Skin epidermis (tissue), 12 donors: Measurements from ENCODE around the gene RHBDF1.

Experiments used
- H3K27ac ChIP-seq, 21 experiments: fragments of 200-600 bp; sonication (generic) in 11 of 21; one replicate each; pipeline ENCODE4 v1.5.0; 2020; ENCODE audit warnings: mild to moderate bottlenecking in 3 of 21, inconsistent platforms in 2 of 21, moderate library complexity in 2 of 21
- H3K4me3 ChIP-seq, 7 experiments: fragments of 200-600 bp; sonication (generic) in 2 of 7; one replicate each; pipeline ENCODE4 v1.5.0; 2020; ENCODE audit warnings: inconsistent platforms in 2 of 7, mild to moderate bottlenecking in 2 of 7, moderate library complexity in 1 of 7

RHBDF1 gene

GRCh38 chr16:72561-73548, at the start of gene RHBDF1:
TSS of gene RHBDF1 (minus strand) at chr16:72631. CDS start at chr16:65015, 7,616 bp downstream.
- Histone ChIP-seq H3K27ac (peak within 1 kb of the TSS; percentile 73 to 97 (median 92)), H3K4me3 (peak within 1 kb of the TSS; percentile 51 to 78 (median 68))

GRCh38 chr16:120756-121155, 48.3 kb upstream of the RHBDF1 start:
- Histone ChIP-seq H3K4me3 (no peak overlapping the region), H3K27ac (no peak overlapping the region)

- H3K27ac ChIP-seq, result no peak overlapping the region
- no peak overlapping the region for H3K4me3 ChIP-seq
Measured at GRCh38 chr16:119835-120491, 47.5 kb upstream of the RHBDF1 start.

GRCh38 chr16:119295-119694, 46.9 kb upstream of the RHBDF1 start:
- Histone ChIP-seq H3K4me3 (no peak overlapping the region), H3K27ac (no peak overlapping the region)

GRCh38 chr16:118857-119256, 46.4 kb upstream of the RHBDF1 start:
- Histone ChIP-seq H3K27ac (no peak overlapping the region), H3K4me3 (no peak overlapping the region)

- H3K4me3 ChIP-seq, result no peak overlapping the region
- no peak overlapping the region for H3K27ac ChIP-seq
Measured at GRCh38 chr16:117379-118365, 45.2 kb upstream of the RHBDF1 start.

- no peak overlapping the region for H3K4me3 ChIP-seq
- no peak overlapping the region for H3K27ac ChIP-seq
Measured at GRCh38 chr16:116015-116414, 43.6 kb upstream of the RHBDF1 start.

GRCh38 chr16:114327-114726, 41.9 kb upstream of the RHBDF1 start:
- Histone ChIP-seq H3K4me3 (no peak overlapping the region), H3K27ac (no peak overlapping the region)

- Histone ChIP-seq H3K4me3 (no peak overlapping the region), H3K27ac (no peak overlapping the region)
Measured at GRCh38 chr16:112153-112840, 39.9 kb upstream of the RHBDF1 start.

GRCh38 chr16:106623-107324, 34.3 kb upstream of the RHBDF1 start:
- Histone ChIP-seq H3K4me3 (no peak overlapping the region), H3K27ac (no peak overlapping the region)

- Histone ChIP-seq H3K4me3 (no peak overlapping the region), H3K27ac (no peak overlapping the region)
Measured at GRCh38 chr16:105521-105920, 33.1 kb upstream of the RHBDF1 start.

GRCh38 chr16:104928-105327, 32.5 kb upstream of the RHBDF1 start:
- Histone ChIP-seq H3K27ac (no peak overlapping the region), H3K4me3 (no peak overlapping the region)

GRCh38 chr16:104355-104754, 31.9 kb upstream of the RHBDF1 start:
- Histone ChIP-seq H3K27ac (no peak overlapping the region), H3K4me3 (no peak overlapping the region)

- no peak overlapping the region for H3K4me3 ChIP-seq
Measured at GRCh38 chr16:102060-102855, 29.8 kb upstream of the RHBDF1 start.

GRCh38 chr16:101586-101985, 29.2 kb upstream of the RHBDF1 start:
- no peak overlapping the region for H3K4me3 ChIP-seq
- H3K27ac ChIP-seq, result peak overlapping the region in 13 of 21 experiments; percentile 11 to 77 (median 56)

More at GRCh38 chr16:102060-102855, 29.8 kb upstream of the RHBDF1 start:
- peak overlapping the region in 9 of 21 experiments; percentile 11 to 77 (median 44) for H3K27ac ChIP-seq

- peak overlapping the region in 10 of 21 experiments; percentile 11 to 77 (median 50) for H3K27ac ChIP-seq
Measured at GRCh38 chr16:100989-101388, 28.6 kb upstream of the RHBDF1 start.

GRCh38 chr16:97822-98221, 25.4 kb upstream of the RHBDF1 start:
- Histone ChIP-seq H3K4me3 (no peak overlapping the region), H3K27ac (no peak overlapping the region)

More at GRCh38 chr16:100989-101388, 28.6 kb upstream of the RHBDF1 start:
- no peak overlapping the region for H3K4me3 ChIP-seq
